HepG2 (cell line): ENCODE results near the gene PNPLA2. TPM values are rescaled to one million over a fixed set of nuclear protein-coding genes. Genes with fewer than 3 reads are reported as not detected.

ENCODE experiments used
- ARNT ChIP-seq: fragments of 450-650 bp; IDR thresholded peaks from 2 replicates; pipeline ENCODE4 v1.6.1; 2017
- ASH2L ChIP-seq: fragments of 300-600, 200-600 bp; sonication (generic); IDR thresholded peaks from 2 replicates; pipeline ENCODE4 v1.7.0; 2017; ENCODE audit warnings: low read depth, mild to moderate bottlenecking, moderate library complexity, mixed read lengths, low read length; ENCODE audit not compliant: insufficient read length
- CBFB ChIP-seq: sonication (generic); formaldehyde crosslinking; IDR thresholded peaks from 2 replicates; pipeline ENCODE4 v1.4.0; 2020; ENCODE audit warnings: missing genetic modification reagents
- DPF2 ChIP-seq: sonication (generic); formaldehyde crosslinking; IDR thresholded peaks from 2 replicates; pipeline ENCODE4 v1.4.0; 2020; ENCODE audit warnings: mild to moderate bottlenecking, low read depth, missing genetic modification reagents, borderline replicate concordance
- GATAD1 ChIP-seq: IDR thresholded peaks from 2 replicates; pipeline ENCODE4 v1.6.1; 2016; ENCODE audit warnings: missing genetic modification reagents, missing compliant biosample characterization
- HIVEP1 ChIP-seq: sonication (generic); formaldehyde crosslinking; IDR thresholded peaks from 2 replicates; pipeline ENCODE4 v1.4.0; 2020; ENCODE audit warnings: mild to moderate bottlenecking, missing genetic modification reagents
- HNF4A ChIP-seq: sonication (generic); formaldehyde crosslinking; IDR thresholded peaks from 2 replicates; pipeline ENCODE4 v1.4.0; 2020; ENCODE audit warnings: missing genetic modification reagents
- KLF9 ChIP-seq: IDR thresholded peaks from 2 replicates; pipeline ENCODE4 v1.6.1; 2016; ENCODE audit warnings: low read depth
- KMT2B ChIP-seq: IDR thresholded peaks from 2 replicates; pipeline ENCODE4 v1.6.1; 2016; ENCODE audit warnings: missing genetic modification reagents, missing compliant biosample characterization
- NFKBIZ ChIP-seq: IDR thresholded peaks from 2 replicates; pipeline ENCODE4 v1.6.1; 2018; ENCODE audit warnings: missing genetic modification reagents, missing compliant biosample characterization
- NKX3-1 ChIP-seq: sonication (generic); formaldehyde crosslinking; IDR thresholded peaks from 2 replicates; pipeline ENCODE4 v1.5.0; 2020; ENCODE audit warnings: missing genetic modification reagents
- NRL ChIP-seq: sonication (generic); formaldehyde crosslinking; IDR thresholded peaks from 2 replicates; pipeline ENCODE4 v1.5.0; 2020; ENCODE audit warnings: missing genetic modification reagents, mild to moderate bottlenecking, moderate library complexity, borderline replicate concordance
- ZNF12 ChIP-seq: sonication (generic); formaldehyde crosslinking; IDR thresholded peaks from 2 replicates; pipeline ENCODE4 v1.5.0; 2020; ENCODE audit warnings: missing genetic modification reagents
- ZNF121 ChIP-seq: sonication (generic); formaldehyde crosslinking; IDR thresholded peaks from 2 replicates; pipeline ENCODE4 v1.5.0; 2020; ENCODE audit warnings: mild to moderate bottlenecking, missing genetic modification reagents
- ZNF205 ChIP-seq: IDR thresholded peaks from 2 replicates; pipeline ENCODE4 v1.6.1; 2018; ENCODE audit warnings: missing biosample characterization, missing genetic modification reagents
- ZNF567 ChIP-seq: sonication (generic); formaldehyde crosslinking; IDR thresholded peaks from 2 replicates; pipeline ENCODE4 v1.8.1; 2023; ENCODE audit warnings: mild to moderate bottlenecking, missing genetic modification reagents, borderline replicate concordance
- ZNF619 ChIP-seq: sonication (generic); formaldehyde crosslinking; IDR thresholded peaks from 2 replicates; pipeline ENCODE4 v1.4.0; 2020; ENCODE audit warnings: mild to moderate bottlenecking, missing genetic modification reagents
- ZNF737 ChIP-seq: sonication (generic); formaldehyde crosslinking; IDR thresholded peaks from 2 replicates; pipeline ENCODE4 v1.5.0; 2020; ENCODE audit warnings: missing genetic modification reagents, mild to moderate bottlenecking, borderline replicate concordance
- polyA plus RNA-seq, 8 experiments: library from polyadenylated mRNA; depleted of rRNA in 3 of 8; stranded (reverse) in 7 of 8; unstranded in 1 of 8; fragments of >200 nt; fragmentation: Illumina TruSeq in 4 of 8; extraction: Trizol in 4 of 8; gene quantifications; 2 replicates each; pipeline versions ENCODE4 v1.2.1 to v1.2.3, GENCODE V29; 2011 to 2016; ENCODE audit warnings: low read depth in 4 of 8, missing spikeins in 1 of 8, mixed read lengths in 1 of 8; ENCODE audit not compliant: insufficient read depth in 1 of 8
- total RNA-seq, 5 experiments: library from RNA; depleted of rRNA; stranded (reverse); fragments of >200 nt; fragmentation: Illumina TruSeq; extraction: Trizol; gene quantifications; 2 replicates each; pipeline ENCODE4 v1.2.3, GENCODE V29; 2016; ENCODE audit warnings: low read depth in 1 of 5
- TF ChIP-seq, protein P1 (sequence below): sonication (generic); formaldehyde crosslinking; IDR thresholded peaks from 2 replicates; pipeline ENCODE4 v1.4.0; 2020; ENCODE audit warnings: mild to moderate bottlenecking, missing genetic modification reagents
- TF ChIP-seq, protein P2 (sequence below): sonication (generic); formaldehyde crosslinking; IDR thresholded peaks from 2 replicates; pipeline ENCODE4 v1.5.0; 2020; ENCODE audit warnings: mild to moderate bottlenecking, missing genetic modification reagents
- TF ChIP-seq, protein P3 (sequence below): sonication (generic); formaldehyde crosslinking; IDR thresholded peaks from 2 replicates; pipeline ENCODE4 v1.4.0; 2020; ENCODE audit warnings: mild to moderate bottlenecking, missing genetic modification reagents
- TF ChIP-seq, protein P4 (sequence below), 2 experiments: IDR thresholded peaks; 2 replicates each; pipeline ENCODE4 v1.6.1; 2011 to 2012; ENCODE audit warnings: low read length in 2 of 2, borderline replicate concordance in 1 of 2, low read depth in 1 of 2, mild to moderate bottlenecking in 1 of 2, moderate library complexity in 1 of 2
- TF ChIP-seq, protein P5 (sequence below): sonication (generic); formaldehyde crosslinking; IDR thresholded peaks from 2 replicates; pipeline ENCODE4 v1.8.1; 2023; ENCODE audit warnings: mild to moderate bottlenecking, missing genetic modification reagents

Gene PNPLA2
- total and polyA plus RNA-seq, 2 of the 13 experiments (the other 11 are each of a cell fraction or from before 2014, with no cell fraction given) = 10.5 to 43.2 TPM

DNA sequence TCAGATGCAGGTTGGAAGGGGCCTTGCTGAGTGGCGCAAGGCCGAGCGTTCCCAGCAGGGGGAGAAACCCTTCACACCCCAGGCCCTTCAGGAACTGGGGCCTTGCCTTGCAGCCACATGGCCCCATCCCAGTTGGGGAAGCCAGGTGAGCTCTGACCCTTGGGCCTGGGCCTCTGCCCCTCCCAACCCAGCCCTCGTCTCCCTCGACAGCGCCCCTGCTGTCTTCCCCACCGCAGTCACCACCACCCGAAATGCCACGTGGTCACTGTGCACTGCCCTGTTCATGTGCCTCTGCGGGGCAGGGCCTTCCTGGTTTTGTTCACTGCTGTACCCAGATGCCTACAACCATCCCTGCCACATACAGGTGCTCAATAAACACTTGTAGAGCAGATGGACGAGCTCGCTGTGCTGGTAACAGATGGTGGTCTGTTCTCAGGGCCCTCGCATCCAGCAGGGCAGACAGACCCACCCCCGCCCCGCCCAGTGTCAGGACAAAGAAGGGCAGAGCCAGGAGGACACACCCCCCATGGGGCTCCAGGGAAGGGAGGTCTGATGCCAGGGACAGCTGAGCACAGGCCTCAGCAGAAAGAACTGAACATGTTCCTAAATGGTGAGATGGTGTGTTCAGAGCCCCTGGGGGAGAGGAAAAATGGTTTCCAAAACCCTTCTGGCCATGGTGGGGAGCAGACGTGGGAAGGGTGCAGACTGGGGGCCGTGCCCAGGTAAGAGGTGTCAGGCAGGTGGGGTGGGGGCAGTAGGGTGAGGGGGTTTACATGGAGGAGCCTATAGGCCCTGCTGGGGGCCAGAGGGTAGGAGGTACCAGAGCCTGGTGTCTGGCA, 19.9 kb downstream of the PNPLA2 start (continued):
- peak; percentile 79; the same call in 1 of the 2 replicates for TF ChIP-seq CBFB (CRISPR knock-in tag)
- 0 out of 2 replicates have a peak, but pooled peaks have one; percentile 9 for TF ChIP-seq ZNF12
- TF ChIP-seq, protein P1, sequence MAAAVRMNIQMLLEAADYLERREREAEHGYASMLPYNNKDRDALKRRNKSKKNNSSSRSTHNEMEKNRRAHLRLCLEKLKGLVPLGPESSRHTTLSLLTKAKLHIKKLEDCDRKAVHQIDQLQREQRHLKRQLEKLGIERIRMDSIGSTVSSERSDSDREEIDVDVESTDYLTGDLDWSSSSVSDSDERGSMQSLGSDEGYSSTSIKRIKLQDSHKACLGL = peak; percentile 40; the same call in 1 of the 2 replicates
- TF ChIP-seq GATAD1 (CRISPR knock-in tag) = peak; percentile 76
- peak; percentile 63 for TF ChIP-seq ZNF619 (CRISPR knock-in tag)
- TF ChIP-seq HIVEP1 = no peak
- TF ChIP-seq NFKBIZ (CRISPR knock-in tag) = no peak
- TF ChIP-seq, protein P2, sequence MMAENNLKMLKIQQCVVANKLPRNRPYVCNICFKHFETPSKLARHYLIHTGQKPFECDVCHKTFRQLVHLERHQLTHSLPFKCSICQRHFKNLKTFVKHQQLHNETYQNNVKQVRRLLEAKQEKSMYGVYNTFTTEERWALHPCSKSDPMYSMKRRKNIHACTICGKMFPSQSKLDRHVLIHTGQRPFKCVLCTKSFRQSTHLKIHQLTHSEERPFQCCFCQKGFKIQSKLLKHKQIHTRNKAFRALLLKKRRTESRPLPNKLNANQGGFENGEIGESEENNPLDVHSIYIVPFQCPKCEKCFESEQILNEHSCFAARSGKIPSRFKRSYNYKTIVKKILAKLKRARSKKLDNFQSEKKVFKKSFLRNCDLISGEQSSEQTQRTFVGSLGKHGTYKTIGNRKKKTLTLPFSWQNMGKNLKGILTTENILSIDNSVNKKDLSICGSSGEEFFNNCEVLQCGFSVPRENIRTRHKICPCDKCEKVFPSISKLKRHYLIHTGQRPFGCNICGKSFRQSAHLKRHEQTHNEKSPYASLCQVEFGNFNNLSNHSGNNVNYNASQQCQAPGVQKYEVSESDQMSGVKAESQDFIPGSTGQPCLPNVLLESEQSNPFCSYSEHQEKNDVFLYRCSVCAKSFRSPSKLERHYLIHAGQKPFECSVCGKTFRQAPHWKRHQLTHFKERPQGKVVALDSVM (CRISPR knock-in tag) = no peak
- 0 out of 2 replicates have a peak, but pooled peaks have one; percentile 42 for TF ChIP-seq ZNF205 (CRISPR knock-in tag)
- 0 out of 2 replicates have a peak, but pooled peaks have one; percentile 62 for TF ChIP-seq KMT2B
- TF ChIP-seq ZNF567 (CRISPR knock-in tag) = no peak
- TF ChIP-seq ZNF737 (CRISPR knock-in tag) = no peak
- 0 out of 2 replicates have a peak, but pooled peaks have one; percentile 12 for TF ChIP-seq ZNF121
- peak; percentile 39; the same call in 1 of the 2 replicates for TF ChIP-seq KLF9 (CRISPR knock-in tag)
- no peak for TF ChIP-seq DPF2 (CRISPR knock-in tag)
- TF ChIP-seq, protein P3, sequence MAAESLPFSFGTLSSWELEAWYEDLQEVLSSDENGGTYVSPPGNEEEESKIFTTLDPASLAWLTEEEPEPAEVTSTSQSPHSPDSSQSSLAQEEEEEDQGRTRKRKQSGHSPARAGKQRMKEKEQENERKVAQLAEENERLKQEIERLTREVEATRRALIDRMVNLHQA = no peak
- TF ChIP-seq, protein P4, sequence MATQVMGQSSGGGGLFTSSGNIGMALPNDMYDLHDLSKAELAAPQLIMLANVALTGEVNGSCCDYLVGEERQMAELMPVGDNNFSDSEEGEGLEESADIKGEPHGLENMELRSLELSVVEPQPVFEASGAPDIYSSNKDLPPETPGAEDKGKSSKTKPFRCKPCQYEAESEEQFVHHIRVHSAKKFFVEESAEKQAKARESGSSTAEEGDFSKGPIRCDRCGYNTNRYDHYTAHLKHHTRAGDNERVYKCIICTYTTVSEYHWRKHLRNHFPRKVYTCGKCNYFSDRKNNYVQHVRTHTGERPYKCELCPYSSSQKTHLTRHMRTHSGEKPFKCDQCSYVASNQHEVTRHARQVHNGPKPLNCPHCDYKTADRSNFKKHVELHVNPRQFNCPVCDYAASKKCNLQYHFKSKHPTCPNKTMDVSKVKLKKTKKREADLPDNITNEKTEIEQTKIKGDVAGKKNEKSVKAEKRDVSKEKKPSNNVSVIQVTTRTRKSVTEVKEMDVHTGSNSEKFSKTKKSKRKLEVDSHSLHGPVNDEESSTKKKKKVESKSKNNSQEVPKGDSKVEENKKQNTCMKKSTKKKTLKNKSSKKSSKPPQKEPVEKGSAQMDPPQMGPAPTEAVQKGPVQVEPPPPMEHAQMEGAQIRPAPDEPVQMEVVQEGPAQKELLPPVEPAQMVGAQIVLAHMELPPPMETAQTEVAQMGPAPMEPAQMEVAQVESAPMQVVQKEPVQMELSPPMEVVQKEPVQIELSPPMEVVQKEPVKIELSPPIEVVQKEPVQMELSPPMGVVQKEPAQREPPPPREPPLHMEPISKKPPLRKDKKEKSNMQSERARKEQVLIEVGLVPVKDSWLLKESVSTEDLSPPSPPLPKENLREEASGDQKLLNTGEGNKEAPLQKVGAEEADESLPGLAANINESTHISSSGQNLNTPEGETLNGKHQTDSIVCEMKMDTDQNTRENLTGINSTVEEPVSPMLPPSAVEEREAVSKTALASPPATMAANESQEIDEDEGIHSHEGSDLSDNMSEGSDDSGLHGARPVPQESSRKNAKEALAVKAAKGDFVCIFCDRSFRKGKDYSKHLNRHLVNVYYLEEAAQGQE (IDR thresholded peaks at IDR 0.05; ENCODE audit: borderline replicate concordance in 1 of 2, low read depth in 1 of 2, low read length in 2 of 2) = 0 out of 4 replicates have a peak, but pooled peaks of 1 of the 2 experiments have one; percentile 16
- TF ChIP-seq ARNT = no peak
- TF ChIP-seq, protein P5, sequence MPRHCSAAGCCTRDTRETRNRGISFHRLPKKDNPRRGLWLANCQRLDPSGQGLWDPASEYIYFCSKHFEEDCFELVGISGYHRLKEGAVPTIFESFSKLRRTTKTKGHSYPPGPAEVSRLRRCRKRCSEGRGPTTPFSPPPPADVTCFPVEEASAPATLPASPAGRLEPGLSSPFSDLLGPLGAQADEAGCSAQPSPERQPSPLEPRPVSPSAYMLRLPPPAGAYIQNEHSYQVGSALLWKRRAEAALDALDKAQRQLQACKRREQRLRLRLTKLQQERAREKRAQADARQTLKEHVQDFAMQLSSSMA (CRISPR knock-in tag) = no peak; the same call in 1 of the 2 replicates
- peak; percentile 82 for TF ChIP-seq NRL (CRISPR knock-in tag)
- TF ChIP-seq NKX3-1 (CRISPR knock-in tag) = no peak
- TF ChIP-seq HNF4A (CRISPR knock-in tag) = peak; percentile 91
- TF ChIP-seq ASH2L = no peak
